GF-D8 (cell line): ENCODE results near the gene MSH4.
"Not testable (repeated sequence)": the region's sequence is repeated elsewhere in the genome, so short reads cannot be mapped to it uniquely, and the experiment has no call there.

ENCODE experiments used
- DNase-seq: peaks from one replicate; lab custom pipeline; 2025; lab: John Stamatoyannopoulos, UW

The MSH4 gene

GRCh38 chr1:75797273-75797588, 549 bp downstream of the MSH4 start:
- DNase-seq: no peak

GRCh38 chr1:75797606-75798216, 1.0 kb downstream of the MSH4 start:
- no peak for DNase-seq

DNA sequence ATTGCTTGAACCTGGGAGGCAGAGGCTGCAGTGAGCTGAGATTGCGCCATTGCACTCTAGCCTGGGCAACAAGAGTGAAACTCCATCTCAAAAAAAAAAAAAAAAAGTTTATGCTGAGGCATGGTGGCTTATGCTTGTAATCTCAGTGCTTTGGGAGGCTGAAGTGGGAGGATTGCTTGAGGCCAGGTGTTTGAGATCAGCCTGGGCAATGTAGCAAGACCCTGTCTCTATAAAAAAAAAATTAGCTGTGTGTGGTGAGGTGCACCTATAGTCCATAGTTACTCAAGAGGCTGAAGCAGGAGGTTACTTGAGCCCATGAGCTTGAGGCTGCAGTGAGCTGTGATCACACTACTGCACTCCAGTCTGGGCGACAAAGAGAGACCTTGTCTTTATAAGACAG, 4.8 kb downstream of the MSH4 start:
- DNase-seq: not testable (repeated sequence)

- no peak for DNase-seq
Observed at GRCh38 chr1:75808921-75809320, 12.2 kb downstream of the MSH4 start.

GRCh38 chr1:75810113-75810512, 13.4 kb downstream of the MSH4 start:
- not testable (repeated sequence) for DNase-seq

GRCh38 chr1:75811211-75811981, 14.7 kb downstream of the MSH4 start:
- no peak for DNase-seq

GRCh38 chr1:75812065-75812464, 15.4 kb downstream of the MSH4 start:
- no peak for DNase-seq

DNA sequence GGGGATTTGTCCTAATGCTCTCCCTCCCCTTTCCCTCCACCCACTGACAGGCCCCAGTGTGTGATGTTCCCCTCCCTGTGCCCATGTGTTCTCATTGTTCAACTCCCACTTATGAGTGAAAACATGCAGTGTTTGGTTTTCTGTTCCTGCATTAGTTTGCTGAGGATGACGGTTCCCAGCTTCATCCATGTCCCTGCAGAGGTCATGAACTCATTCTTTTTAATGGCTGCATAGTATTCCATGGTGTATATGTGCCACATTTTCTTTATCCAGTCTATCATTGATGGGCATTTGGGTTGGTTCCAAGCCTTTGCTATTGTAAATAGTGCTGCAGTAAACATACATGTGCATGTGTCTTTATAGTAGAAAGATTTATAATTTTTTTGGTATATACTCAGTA, 26.9 kb downstream of the MSH4 start:
- DNase-seq: not testable (repeated sequence)

- DNase-seq: no peak
Observed at GRCh38 chr1:75836528-75837100, 39.9 kb downstream of the MSH4 start.

GRCh38 chr1:75838079-75838478, 41.4 kb downstream of the MSH4 start:
- DNase-seq: no peak

DNA sequence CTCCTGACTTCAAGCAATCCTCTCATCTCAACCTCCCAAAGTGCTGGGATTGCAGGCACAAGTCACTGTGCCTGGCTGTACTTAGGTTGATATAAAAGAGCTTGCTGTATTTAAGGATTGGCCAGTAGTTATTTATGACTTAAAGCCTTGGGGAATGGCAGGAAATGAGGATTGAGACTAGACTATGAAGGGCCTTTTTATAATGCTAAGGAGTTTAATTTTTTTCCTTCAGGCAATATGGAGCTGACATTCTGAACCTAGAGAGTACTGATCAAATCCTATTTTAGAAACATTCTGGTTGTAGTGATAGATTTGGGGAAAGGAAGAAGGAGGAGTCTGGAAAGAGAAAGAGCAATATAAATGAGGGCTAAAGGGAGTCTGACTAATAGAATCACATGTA, 44.7 kb downstream of the MSH4 start:
- DNase-seq: no peak

- DNase-seq: no peak
Observed at GRCh38 chr1:75845576-75845975, 48.9 kb downstream of the MSH4 start.

GRCh38 chr1:75855010-75855409, 58.3 kb downstream of the MSH4 start:
- DNase-seq: no peak

DNA sequence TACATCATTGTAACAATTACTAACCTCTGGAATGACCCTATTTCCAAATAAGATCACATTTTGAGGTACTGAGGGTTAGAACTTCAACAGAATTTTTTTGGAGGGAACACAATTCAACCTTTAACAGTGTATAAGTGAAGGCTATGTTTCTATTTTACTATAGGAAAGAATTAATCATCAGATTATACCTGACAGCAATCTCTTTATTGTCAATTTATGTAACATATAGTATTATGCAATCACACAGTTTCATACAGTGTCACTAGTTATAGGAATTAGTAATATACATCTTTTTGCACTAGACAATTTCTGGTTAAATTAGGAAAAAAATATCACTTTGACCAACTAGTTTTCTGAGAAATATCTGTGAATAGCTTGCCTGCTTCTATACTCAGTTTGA, 59.1 kb downstream of the MSH4 start:
- no peak for DNase-seq

DNA sequence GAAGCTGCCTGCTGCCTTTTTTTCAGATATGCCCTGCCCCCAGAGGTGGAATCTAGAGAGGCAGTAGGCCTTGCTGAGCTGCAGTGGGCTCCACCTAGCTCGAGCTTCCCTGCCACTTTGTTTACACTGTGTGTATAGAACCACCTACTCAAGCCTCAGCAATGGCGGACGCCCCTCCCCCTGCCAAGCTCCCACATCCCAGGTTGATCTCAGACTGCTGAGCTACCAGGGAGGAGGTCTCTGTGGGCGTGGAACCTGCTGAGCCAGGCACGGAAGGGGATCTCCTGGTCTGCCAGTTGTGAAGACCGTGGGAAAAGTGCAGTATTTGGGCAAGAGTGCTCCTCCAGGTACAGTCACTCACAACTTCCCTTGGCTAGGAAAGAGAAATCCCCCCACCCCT, 65.1 kb downstream of the MSH4 start:
- no peak for DNase-seq

DNA sequence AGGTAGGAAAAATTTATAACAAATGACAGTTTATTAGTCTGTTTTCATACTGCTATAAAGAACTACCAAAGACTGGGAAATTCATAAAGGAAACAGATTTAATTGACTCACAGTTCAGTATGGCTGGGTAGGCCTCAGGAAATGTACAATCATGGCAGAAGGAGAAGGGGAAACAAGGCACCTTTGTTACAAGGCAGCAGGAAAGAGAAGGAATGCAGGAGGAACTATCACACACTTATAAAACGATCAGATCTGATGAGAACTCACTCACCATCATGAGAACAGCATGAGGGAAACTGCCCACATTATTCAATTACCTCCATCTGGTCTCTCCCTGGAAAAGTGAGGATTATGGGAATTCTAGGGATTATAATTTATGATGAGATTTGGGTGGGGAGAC, 74.3 kb downstream of the MSH4 start:
- DNase-seq: no peak

GRCh38 chr1:75879985-75880384, 83.3 kb downstream of the MSH4 start:
- no peak for DNase-seq

- no peak for DNase-seq
Observed at GRCh38 chr1:75884437-75884836, 87.8 kb downstream of the MSH4 start.

GRCh38 chr1:75901371-75901770, 104.7 kb downstream of the MSH4 start:
- no peak for DNase-seq

DNA sequence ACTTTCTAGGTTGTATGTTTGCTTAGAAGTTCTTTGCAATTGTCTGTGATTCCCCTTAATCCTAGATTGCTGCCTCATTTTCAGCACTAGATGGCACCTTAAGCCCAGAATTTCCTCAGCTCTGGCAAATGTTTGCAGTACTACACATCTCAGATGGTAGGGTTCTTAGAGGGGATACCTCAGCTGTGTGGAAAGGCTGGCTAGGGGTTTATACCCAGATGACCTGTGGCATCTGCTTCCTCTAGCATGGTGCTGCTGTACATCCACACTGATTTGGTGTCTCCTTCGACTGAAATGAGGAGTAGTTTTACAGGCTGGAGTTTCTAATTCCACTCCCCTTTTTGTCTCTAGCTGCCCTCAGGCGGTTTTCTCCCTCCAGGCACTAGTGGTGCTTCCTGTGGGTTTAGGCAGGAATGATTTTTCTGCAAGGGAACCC, 112.1 kb downstream of the MSH4 start:
- no peak for DNase-seq

DNA sequence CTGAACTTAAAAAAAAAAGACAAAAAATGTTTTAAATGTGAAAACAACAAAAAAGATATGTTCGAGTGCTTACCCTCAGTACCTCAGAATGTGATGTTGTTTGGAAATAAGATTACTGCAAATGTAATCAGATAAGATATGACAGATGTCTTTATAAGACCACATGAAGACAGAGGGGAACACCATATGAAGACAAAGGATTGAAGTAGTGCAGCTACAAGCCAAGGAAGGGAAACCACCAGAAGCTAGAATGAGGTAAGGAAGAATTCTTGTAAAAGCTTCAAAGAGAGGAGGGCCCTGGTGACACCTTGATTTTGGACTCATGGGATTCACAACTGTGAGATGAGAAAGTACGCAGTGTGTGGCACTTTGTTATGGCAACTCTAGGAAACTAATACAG, 120.2 kb downstream of the MSH4 start:
- no peak for DNase-seq

DNA sequence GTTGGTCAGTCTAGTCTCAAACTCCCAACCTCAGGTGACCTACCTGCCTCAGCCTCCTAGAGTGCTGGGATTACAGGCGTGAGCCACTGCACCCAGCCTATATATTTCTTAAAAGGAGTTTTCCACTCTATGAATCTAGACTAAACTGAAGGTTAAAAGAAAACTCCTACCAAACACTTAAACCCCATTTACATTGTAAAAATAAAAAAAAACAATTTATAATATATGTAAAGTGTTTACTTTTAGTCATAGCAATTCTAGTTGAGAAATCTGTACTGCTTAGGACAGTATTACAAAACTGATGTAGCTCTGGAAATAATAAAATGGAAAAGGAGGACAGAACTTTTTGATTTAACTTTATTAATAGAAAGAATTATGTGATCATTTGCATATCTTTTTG, 126.0 kb downstream of the MSH4 start:
- no peak for DNase-seq

DNA sequence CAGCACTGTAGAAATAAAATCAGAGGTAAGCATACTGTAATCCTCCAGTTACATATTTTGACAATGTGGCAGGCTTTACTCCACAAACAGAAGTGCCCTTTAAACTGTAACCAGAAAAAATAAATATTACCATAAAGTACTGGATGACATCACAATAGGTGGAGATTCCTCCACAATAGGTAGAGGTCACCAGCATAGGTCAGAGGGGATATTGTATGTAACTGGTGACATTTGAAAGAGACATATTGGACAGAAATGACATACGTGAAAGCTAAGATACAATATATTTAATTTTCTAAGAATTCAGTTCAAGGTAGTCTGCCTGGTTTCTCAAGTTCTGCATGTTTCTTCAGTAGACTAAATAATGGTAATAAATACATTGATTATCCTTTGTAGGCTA, 135.6 kb downstream of the MSH4 start, which contains the start of gene ASB17:
ASB17 (minus strand) TSS at position 101 of the 400 bp plus-strand sequence. CDS start 113 bp downstream, outside the sequence.
- no peak for DNase-seq

DNA sequence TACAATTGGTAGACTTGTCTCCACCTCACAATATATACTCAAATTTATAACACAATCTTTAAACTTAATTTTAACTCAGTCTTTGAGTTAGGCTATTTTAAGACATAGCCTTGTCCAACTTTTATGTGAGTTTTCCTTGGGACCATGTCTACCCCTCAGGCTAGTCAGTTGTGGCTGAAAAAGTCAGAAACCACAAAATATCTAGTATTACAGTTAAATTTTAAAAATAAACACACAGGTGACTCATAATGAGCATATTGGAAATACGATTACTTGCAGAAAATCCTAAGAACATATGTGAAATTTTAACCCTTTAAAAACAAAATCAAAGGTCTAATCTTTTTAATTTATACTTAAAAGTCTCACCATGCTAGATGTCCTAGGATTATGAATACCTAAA, 140.4 kb downstream of the MSH4 start:
- no peak for DNase-seq
